PC-9 (cell line): ENCODE results near the gene TEX54.

Experiments
- CTCF ChIP-seq: fragments of 200-600 bp; sonication (generic); conservative IDR thresholded peaks from 2 replicates; pipeline ENCODE4 v1.6.1; 2017; ENCODE audit warnings: mixed run types, antibody characterized with exemption, mild to moderate bottlenecking, moderate library complexity
- EZH2 ChIP-seq: fragments of 200-600 bp; sonication (generic); IDR thresholded peaks from 2 replicates; pipeline ENCODE4 v1.8.0; 2017; ENCODE audit warnings: antibody characterized with exemption, low read depth

GRCh38 chr11:62843466-62843865 is 10.8 kb upstream of the TEX54 start:
- TF ChIP-seq CTCF, result no peak
- TF ChIP-seq EZH2, result no peak
